ENCODE measurements around the gene TMED10.
"Not testable (repeated sequence)": the region's sequence is repeated elsewhere in the genome, so short reads cannot be mapped to it uniquely, and the experiment has no call there.

TMED10 gene

GRCh38 chr14:75156901-75157300 is 19.5 kb downstream of the TMED10 start:
- DNase-seq = no peak

- DNase-seq = no peak
Measured at GRCh38 chr14:75156111-75156510, 20.3 kb downstream of the TMED10 start.

- DNase-seq = no peak
Measured at GRCh38 chr14:75155169-75155568, 21.2 kb downstream of the TMED10 start.

- no peak for DNase-seq
Measured at GRCh38 chr14:75153295-75153694, 23.1 kb downstream of the TMED10 start.

- DNase-seq = no peak
Measured at GRCh38 chr14:75151851-75152250, 24.6 kb downstream of the TMED10 start.

GRCh38 chr14:75150637-75151036 is 25.8 kb downstream of the TMED10 start:
- not testable (repeated sequence) for DNase-seq

GRCh38 chr14:75150150-75150549 is 26.3 kb downstream of the TMED10 start:
- DNase-seq = no peak

GRCh38 chr14:75147423-75148071 is 28.9 kb downstream of the TMED10 start:
- no peak for DNase-seq

- no peak for DNase-seq
Measured at GRCh38 chr14:75144944-75145343, 31.5 kb downstream of the TMED10 start.

GRCh38 chr14:75143761-75144527 is 32.5 kb downstream of the TMED10 start:
- no peak for DNase-seq

GRCh38 chr14:75142494-75142893 is 33.9 kb downstream of the TMED10 start:
- DNase-seq = no peak

- peak in 1 of 2 experiments; percentile 11 for DNase-seq
Measured at GRCh38 chr14:75141967-75142366, 34.4 kb downstream of the TMED10 start.

GRCh38 chr14:75141062-75141461 is 35.4 kb downstream of the TMED10 start:
- DNase-seq = no peak

- no peak for DNase-seq
Measured at GRCh38 chr14:75140620-75141019, 35.8 kb downstream of the TMED10 start.

- DNase-seq = no peak
Measured at GRCh38 chr14:75139185-75139584, 37.2 kb downstream of the TMED10 start.

- no peak for DNase-seq
Measured at GRCh38 chr14:75138492-75138891, 37.9 kb downstream of the TMED10 start.

- DNase-seq = no peak
Measured at GRCh38 chr14:75134644-75135043, 41.8 kb downstream of the TMED10 start.

- DNase-seq = no peak
Measured at GRCh38 chr14:75133597-75133996, 42.8 kb downstream of the TMED10 start.

- DNase-seq = peak; percentile 17 to 75
Measured at GRCh38 chr14:75132382-75133086, 43.9 kb downstream of the TMED10 start.

- DNase-seq = no peak
Measured at GRCh38 chr14:75128596-75128990, 47.8 kb downstream of the TMED10 start.

GRCh38 chr14:75127903-75128595 is 48.4 kb downstream of the TMED10 start:
- DNase-seq = no peak

- DNase-seq = not testable (repeated sequence)
Measured at GRCh38 chr14:75127474-75127820, 49.0 kb downstream of the TMED10 start.
